Stimulated activated CD4-positive, alpha-beta T cell treated with anti-CD3 and anti-CD28 coated beads, Interleukin-1b, Interleukin-23, amount 100 ng/mL, for 48 hours (primary cell): ENCODE results near the gene TNRC6A.
"Not testable (repeated sequence)": the region's sequence is repeated elsewhere in the genome, so short reads cannot be mapped to it uniquely, and the experiment has no call there.

ENCODE experiments used
- DNase-seq: peaks from one replicate; pipeline ENCODE4 v3.0.0-alpha.2; 2020

Gene TNRC6A

DNA sequence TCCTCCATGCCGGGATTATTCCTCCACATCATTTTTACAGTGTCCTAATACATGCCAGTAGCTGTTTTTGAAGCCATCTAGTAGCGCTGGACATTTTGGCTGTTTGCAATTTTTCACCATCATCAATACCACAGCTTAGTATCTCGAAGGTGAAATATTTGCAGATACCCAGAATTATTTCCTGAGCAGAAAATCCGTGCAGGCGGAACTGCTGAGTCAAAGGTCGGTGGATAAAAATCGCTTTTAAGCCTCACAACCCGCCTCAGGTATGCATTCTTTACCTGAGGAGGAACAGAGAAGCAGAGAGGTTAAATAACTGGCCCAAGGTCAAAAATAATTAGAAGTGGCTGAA lies 584 bp upstream of the TNRC6A start:
- DNase-seq: no peak

- no peak for DNase-seq
Observed at GRCh38 chr16:24729951-24730815, 732 bp downstream of the TNRC6A start.

- DNase-seq: no peak
Observed at GRCh38 chr16:24730914-24731313, 1.5 kb downstream of the TNRC6A start.

DNA sequence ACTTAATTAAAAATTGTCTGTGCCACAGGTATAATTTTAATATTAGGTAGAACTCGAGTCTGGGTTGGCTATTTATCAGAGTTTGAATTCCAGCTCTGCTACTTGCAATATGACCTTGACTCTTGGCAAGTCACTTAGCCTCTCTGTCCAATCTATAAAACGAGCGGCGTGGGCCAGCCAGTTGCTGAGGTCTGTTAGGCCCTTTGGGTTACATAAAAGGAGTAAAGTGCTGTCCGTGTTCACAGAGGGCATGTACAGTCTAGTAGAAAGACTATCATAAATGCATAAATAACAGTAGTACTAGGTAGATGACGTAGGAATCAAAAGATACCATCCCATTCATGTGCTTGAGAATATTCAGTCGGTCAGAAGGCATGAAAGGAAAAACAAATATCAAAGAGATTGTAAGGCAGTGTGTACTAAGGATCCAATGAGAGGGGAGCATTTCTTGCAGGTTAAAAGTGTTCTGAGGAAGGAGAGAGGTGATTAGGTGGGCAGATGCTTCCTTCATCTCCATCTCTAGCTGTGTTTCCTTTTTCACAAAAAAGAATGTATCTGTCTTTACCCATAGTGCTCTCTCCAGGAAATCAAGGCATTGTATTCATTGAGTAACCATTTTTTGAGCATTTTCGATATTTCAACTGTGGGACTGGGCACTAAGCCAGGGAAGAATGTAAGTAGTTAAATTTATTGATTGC lies 2.4 kb downstream of the TNRC6A start:
- no peak for DNase-seq

- no peak for DNase-seq
Observed at GRCh38 chr16:24734382-24734781, 4.9 kb downstream of the TNRC6A start.

DNA sequence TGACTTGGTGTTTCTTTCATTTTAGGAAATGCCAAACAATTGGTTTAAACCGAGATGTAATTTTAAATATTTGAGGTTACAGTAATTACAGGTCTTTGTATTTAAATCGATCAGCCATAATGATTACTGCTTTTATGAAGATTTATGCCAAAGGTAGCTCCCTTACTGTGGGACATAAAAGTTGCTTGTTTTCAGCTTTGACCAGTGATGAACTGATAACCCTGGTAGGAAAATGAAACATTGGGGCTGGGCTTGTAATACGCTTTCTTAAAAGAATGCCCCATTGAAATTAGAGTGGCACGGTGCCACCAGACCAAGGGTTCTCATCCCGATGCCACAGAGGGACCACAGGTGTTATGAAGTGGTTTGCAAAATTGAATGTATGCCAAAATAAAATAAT lies 7.3 kb downstream of the TNRC6A start:
- no peak for DNase-seq

GRCh38 chr16:24737391-24737871 lies 8.0 kb downstream of the TNRC6A start:
- DNase-seq: no peak

DNA sequence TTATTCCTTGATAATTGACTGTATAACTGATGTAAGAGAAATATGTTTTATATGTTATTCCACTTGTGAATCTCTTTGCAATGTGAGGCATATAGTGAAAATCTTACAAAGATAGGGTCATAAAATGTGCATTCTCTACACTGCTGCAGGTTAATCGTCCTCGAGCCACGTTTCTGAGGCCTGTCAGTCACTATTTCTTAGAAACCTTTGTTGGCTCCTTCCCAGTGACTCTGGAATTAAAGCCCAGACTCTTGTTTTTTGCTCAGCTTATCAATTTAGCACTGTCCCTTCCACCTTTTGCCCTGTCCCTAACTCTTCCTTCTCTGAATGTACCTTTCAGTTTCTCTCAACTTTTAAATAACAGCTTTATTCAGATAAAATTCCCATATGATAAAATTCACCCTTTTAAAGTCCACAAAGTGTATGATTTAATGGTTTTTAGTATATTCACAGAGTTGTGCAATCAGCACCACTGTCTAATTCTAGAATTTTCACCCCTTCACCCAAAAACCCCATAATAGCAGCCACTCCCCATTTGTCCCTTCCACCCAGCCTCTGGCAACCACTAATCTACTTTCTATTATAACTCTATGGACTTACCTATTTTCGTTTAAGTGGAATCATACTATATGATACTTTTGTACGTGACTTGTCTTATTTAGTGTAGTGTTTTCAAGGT lies 8.6 kb downstream of the TNRC6A start:
- DNase-seq: no peak

- DNase-seq: no peak
Observed at GRCh38 chr16:24738895-24739294, 9.4 kb downstream of the TNRC6A start.

DNA sequence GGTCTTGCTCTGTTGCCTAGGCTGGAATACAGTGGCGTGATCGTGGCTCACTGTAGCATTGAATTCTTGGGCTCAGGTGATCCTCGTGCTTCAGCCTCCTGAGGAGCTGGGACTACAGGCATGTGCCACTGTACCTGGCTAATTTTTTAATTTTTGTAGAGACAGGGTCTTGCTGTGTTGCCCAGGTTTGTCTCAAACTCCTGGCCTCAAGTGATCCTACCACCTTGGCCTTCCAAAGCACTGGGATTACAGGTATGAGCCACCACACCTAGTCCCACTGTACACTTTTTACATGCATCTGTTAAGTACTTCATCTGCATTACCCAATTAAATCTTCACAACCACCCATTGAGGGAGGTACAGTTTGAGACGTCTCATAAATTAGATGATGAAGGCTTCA lies 12.4 kb downstream of the TNRC6A start:
- DNase-seq: no peak

- DNase-seq: not testable (repeated sequence)
Observed at GRCh38 chr16:24742610-24743009, 13.2 kb downstream of the TNRC6A start.

DNA sequence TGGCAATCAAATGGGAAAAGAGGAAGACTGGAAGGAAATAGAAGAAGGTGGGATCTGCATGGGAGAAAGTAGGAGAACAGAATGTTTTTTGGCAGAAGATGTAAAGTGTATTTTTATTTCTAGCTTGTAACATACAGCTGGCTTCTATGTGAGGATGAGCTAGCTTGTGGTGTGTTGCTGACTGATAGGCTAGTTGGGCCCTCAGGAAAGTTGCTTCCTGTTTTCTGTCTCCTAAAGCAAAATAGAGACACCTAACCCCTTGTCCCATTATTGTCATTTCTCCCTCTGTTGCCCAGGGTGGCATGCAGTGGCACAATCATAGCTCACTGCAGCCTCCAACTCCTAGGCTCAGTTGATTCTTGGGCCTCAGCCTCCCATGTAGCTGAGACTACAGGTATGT lies 15.9 kb downstream of the TNRC6A start:
- DNase-seq: no peak

GRCh38 chr16:24745791-24746190 lies 16.3 kb downstream of the TNRC6A start:
- DNase-seq: no peak

DNA sequence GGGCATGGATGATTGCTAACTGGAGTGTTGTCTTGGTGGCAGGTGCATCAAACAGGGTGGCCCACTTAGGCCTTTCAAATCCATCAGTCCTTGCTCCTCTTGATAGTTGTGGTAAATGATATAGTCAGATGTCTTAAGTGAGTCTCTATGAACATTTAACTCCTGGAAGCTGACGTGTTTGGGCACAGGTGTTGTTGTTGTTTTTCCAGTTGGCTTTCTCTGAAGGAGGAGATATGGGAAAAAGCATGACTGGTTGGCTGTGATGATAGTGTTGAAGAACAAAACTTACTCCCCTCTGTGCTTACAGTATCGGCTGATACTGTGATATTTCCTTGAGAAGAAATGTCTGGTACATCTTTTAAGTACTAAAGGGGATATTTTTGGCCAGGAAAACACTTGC lies 18.0 kb downstream of the TNRC6A start:
- no peak for DNase-seq

DNA sequence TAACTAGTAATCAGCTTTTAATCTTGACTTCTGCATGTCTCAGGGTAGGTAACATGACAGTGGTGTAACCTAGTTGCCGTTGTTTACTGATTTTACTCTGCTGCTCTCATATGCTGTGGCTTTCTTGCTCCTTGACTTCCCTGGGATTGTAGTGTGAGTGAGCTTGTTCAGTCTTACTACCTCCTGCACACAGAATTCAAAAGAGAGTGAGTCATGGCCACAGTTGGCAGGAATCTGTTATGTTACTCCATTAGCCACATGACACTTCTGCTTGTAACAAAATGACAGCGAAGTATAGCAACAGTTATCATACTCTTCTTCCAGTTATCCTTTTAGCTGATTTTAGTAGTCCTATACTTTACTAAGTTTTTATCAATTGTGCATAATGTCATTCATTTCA lies 18.8 kb downstream of the TNRC6A start:
- DNase-seq: peak; percentile 21

GRCh38 chr16:24749310-24749709 lies 19.9 kb downstream of the TNRC6A start:
- no peak for DNase-seq

GRCh38 chr16:24749872-24750271 lies 20.4 kb downstream of the TNRC6A start:
- not testable (repeated sequence) for DNase-seq

DNA sequence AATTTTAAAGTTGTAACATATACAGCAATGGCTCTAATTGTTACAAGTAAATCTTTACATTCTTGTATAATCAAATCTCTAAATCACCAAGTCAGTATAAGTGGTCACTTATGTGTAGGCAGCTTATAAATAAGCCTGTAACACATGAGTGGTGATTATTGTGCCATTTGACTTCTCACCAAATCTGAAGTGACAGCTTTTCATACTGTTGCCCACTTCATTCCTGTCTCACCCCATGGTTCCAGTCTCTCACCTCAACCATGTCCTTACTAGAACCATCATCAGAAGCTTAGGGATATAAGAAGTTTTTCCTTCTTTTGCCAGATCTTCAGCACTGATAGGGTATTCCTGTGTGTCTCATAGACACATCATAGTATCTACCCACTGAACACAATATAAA lies 23.5 kb downstream of the TNRC6A start:
- DNase-seq: no peak

DNA sequence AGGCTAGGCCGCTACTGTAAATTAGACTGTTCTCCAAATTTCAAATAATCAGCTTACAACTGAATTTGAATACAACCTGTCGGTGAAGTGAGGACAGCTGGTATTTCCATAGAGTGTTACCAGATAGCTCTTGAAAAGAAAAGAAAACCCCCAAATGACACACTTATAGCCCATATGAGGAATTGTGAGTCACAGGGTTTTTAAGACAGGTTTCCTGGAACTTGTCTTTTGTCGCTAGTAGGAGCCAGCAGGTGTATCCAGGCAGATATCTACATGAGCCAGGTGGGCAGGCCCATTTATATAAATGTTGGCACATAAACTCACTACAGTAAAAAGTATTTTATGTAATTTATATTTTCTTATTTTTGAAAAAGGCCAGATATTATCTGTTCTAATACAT lies 24.0 kb downstream of the TNRC6A start:
- no peak for DNase-seq

GRCh38 chr16:24754543-24754942 lies 25.1 kb downstream of the TNRC6A start:
- DNase-seq: no peak

- DNase-seq: no peak
Observed at GRCh38 chr16:24755201-24755874, 25.9 kb downstream of the TNRC6A start.

DNA sequence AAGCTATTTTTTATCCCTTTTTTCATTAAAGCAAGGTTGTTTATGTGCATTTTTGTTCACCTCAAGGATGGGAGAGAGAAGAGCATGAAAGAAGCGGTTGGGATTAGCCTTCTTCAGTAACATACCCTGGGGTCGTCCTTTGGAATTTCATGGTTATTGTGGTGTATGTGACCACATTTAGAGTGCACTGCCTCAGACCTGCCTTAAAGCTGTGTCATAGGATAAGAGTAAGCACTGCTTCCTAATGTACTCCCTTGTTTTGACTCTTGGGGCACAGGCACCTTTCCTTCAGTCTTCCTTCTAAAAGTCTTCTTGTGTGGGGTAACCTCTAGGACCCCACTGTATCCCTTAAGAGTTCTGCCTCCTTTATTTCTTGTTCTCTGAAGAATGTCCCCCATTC lies 28.9 kb downstream of the TNRC6A start:
- no peak for DNase-seq

GRCh38 chr16:24759006-24759405 lies 29.6 kb downstream of the TNRC6A start:
- DNase-seq: no peak
